Esophagus squamous epithelium (tissue), 4 donors: Measurements from ENCODE around the gene ADAM12.

Experiments
- CTCF ChIP-seq, 6 experiments: fragments of 450-650 bp in 4 of 6; fragments of 200-600 bp in 2 of 6; sonication (generic) in 2 of 6; IDR thresholded peaks; one replicate each; pipeline ENCODE4 v1.5.1; 2016 to 2019; ENCODE audit warnings: antibody characterized with exemption in 6 of 6, mild to moderate bottlenecking in 4 of 6, moderate library complexity in 4 of 6
- POLR2A ChIP-seq, 4 donors: fragments of 450-650 bp; IDR thresholded peaks; one replicate each; pipeline ENCODE4 v1.6.1; 2017; ENCODE audit warnings: antibody characterized with exemption in 4 of 4, mild to moderate bottlenecking in 4 of 4, moderate library complexity in 3 of 4

- TF ChIP-seq CTCF (IDR thresholded peaks at IDR 0.05) (no peak), POLR2A (IDR thresholded peaks at IDR 0.05) (no peak)
Observed at GRCh38 chr10:126375299-126375698, 13.0 kb downstream of the ADAM12 start.
